ENCODE data around the gene USP34.
"Not testable (repeated sequence)": the region's sequence is repeated elsewhere in the genome, so short reads cannot be mapped to it uniquely, and the experiment has no call there.

The USP34 gene

GRCh38 chr2:61470122-61470951, 550 bp downstream of the USP34 start:
- Histone ChIP-seq H3K4me3 (ENCODE audit: insufficient read length, low read depth) (peak overlapping the region; percentile 63), H3K9ac (ENCODE audit: insufficient read length, low read depth) (peak overlapping the region; percentile 85), H3K4me1 (ENCODE audit: insufficient read depth, insufficient read length) (peaks cover 5% of the 10 kb centered on the region), H3K36me3 (ENCODE audit: insufficient read depth, insufficient read length, low read length) (peaks cover 15% of the 10 kb centered on the region), H3K27me3 (ENCODE audit: insufficient read depth, insufficient read length) (no peaks in the 10 kb centered on the region), H3K9me3 (ENCODE audit: insufficient read depth, low read length) (no peaks in the 10 kb centered on the region)
- TF ChIP-seq SUZ12 (IDR thresholded peaks at IDR 0.05; ENCODE audit: extremely low read depth, insufficient read depth, insufficient read length), result no peak
- no peak for TF ChIP-seq YY1 (IDR thresholded peaks at IDR 0.05; ENCODE audit: insufficient read depth, insufficient read length)
- no peak for TF ChIP-seq ZNF274 (IDR thresholded peaks at IDR 0.05; ENCODE audit: low read depth, low read length)
- DNase-seq (ENCODE audit: low read depth, low spot score), result no peak

- peaks cover 15% of the 10 kb centered on the region for H3K36me3 ChIP-seq (ENCODE audit: insufficient read depth, insufficient read length, low read length)
- H3K9me3 ChIP-seq (ENCODE audit: insufficient read depth, low read length), result no peaks in the 10 kb centered on the region
- H3K9ac ChIP-seq (ENCODE audit: insufficient read length, low read depth), result peak overlapping the region; percentile 85
- peaks cover 5% of the 10 kb centered on the region for H3K4me1 ChIP-seq (ENCODE audit: insufficient read depth, insufficient read length)
- H3K4me3 ChIP-seq (ENCODE audit: insufficient read length, low read depth), result peak overlapping the region; percentile 63
- H3K27me3 ChIP-seq (ENCODE audit: insufficient read depth, insufficient read length), result no peaks in the 10 kb centered on the region
- no peak for DNase-seq (ENCODE audit: low read depth, low spot score)
- TF ChIP-seq SUZ12 (IDR thresholded peaks at IDR 0.05; ENCODE audit: extremely low read depth, insufficient read depth, insufficient read length), result no peak
- TF ChIP-seq YY1 (IDR thresholded peaks at IDR 0.05; ENCODE audit: insufficient read depth, insufficient read length), result no peak
- TF ChIP-seq ZNF274 (IDR thresholded peaks at IDR 0.05; ENCODE audit: low read depth, low read length), result no peak
Measured at GRCh38 chr2:61469424-61470121, 1.3 kb downstream of the USP34 start.

- H3K9me3 ChIP-seq (ENCODE audit: insufficient read depth, low read length); H3K27me3 ChIP-seq (ENCODE audit: insufficient read depth, insufficient read length); H3K4me3 ChIP-seq (ENCODE audit: insufficient read length, low read depth); H3K9ac ChIP-seq (ENCODE audit: insufficient read length, low read depth); DNase-seq (ENCODE audit: low read depth, low spot score); H3K4me1 ChIP-seq (ENCODE audit: insufficient read depth, insufficient read length): not testable (repeated sequence)
- peaks cover 11% of the 10 kb centered on the region for H3K36me3 ChIP-seq (ENCODE audit: insufficient read depth, insufficient read length, low read length)
Measured at GRCh38 chr2:61468231-61468630, 2.7 kb downstream of the USP34 start.

- Histone ChIP-seq H3K4me1 (ENCODE audit: insufficient read depth, insufficient read length) (no peaks in the 10 kb centered on the region), H3K4me3 (ENCODE audit: insufficient read length, low read depth) (no peak overlapping the region)
Measured at GRCh38 chr2:61465045-61465444, 5.8 kb downstream of the USP34 start.

GRCh38 chr2:61463769-61464475, 7.0 kb downstream of the USP34 start:
- H3K9ac ChIP-seq (ENCODE audit: insufficient read length, low read depth), result no peak overlapping the region
- no peak overlapping the region for H3K4me3 ChIP-seq (ENCODE audit: insufficient read length, low read depth)
- TF ChIP-seq YY1 (IDR thresholded peaks at IDR 0.05; ENCODE audit: insufficient read depth, insufficient read length) (no peak), SUZ12 (IDR thresholded peaks at IDR 0.05; ENCODE audit: extremely low read depth, insufficient read depth, insufficient read length) (no peak), ZNF274 (IDR thresholded peaks at IDR 0.05; ENCODE audit: low read depth, low read length) (no peak)
- H3K9me3 ChIP-seq (ENCODE audit: insufficient read depth, low read length), result no peaks in the 10 kb centered on the region
- DNase-seq (ENCODE audit: low read depth, low spot score), result no peak
- H3K36me3 ChIP-seq (ENCODE audit: insufficient read depth, insufficient read length, low read length), result peaks cover 11% of the 10 kb centered on the region
- no peaks in the 10 kb centered on the region for H3K27me3 ChIP-seq (ENCODE audit: insufficient read depth, insufficient read length)
- no peaks in the 10 kb centered on the region for H3K4me1 ChIP-seq (ENCODE audit: insufficient read depth, insufficient read length)

More at GRCh38 chr2:61465045-61465444, 5.8 kb downstream of the USP34 start:
- Histone ChIP-seq H3K36me3 (ENCODE audit: insufficient read depth, insufficient read length, low read length) (peaks cover 11% of the 10 kb centered on the region), H3K27me3 (ENCODE audit: insufficient read depth, insufficient read length) (no peaks in the 10 kb centered on the region), H3K9me3 (ENCODE audit: insufficient read depth, low read length) (no peaks in the 10 kb centered on the region), H3K9ac (ENCODE audit: insufficient read length, low read depth) (no peak overlapping the region)
- DNase-seq (ENCODE audit: low read depth, low spot score), result no peak
- TF ChIP-seq SUZ12 (IDR thresholded peaks at IDR 0.05; ENCODE audit: extremely low read depth, insufficient read depth, insufficient read length), result no peak
- TF ChIP-seq YY1 (IDR thresholded peaks at IDR 0.05; ENCODE audit: insufficient read depth, insufficient read length), result no peak
- TF ChIP-seq ZNF274 (IDR thresholded peaks at IDR 0.05; ENCODE audit: low read depth, low read length), result no peak

GRCh38 chr2:61461404-61461803, 9.5 kb downstream of the USP34 start:
- no peak overlapping the region for H3K4me3 ChIP-seq (ENCODE audit: insufficient read length, low read depth)
- DNase-seq (ENCODE audit: low read depth, low spot score), result no peak
- H3K4me1 ChIP-seq (ENCODE audit: insufficient read depth, insufficient read length), result no peaks in the 10 kb centered on the region
- no peaks in the 10 kb centered on the region for H3K27me3 ChIP-seq (ENCODE audit: insufficient read depth, insufficient read length)
- H3K9me3 ChIP-seq (ENCODE audit: insufficient read depth, low read length), result no peaks in the 10 kb centered on the region
- H3K36me3 ChIP-seq (ENCODE audit: insufficient read depth, insufficient read length, low read length), result peaks cover 2% of the 10 kb centered on the region
- TF ChIP-seq SUZ12 (IDR thresholded peaks at IDR 0.05; ENCODE audit: extremely low read depth, insufficient read depth, insufficient read length) (no peak), ZNF274 (IDR thresholded peaks at IDR 0.05; ENCODE audit: low read depth, low read length) (no peak), YY1 (IDR thresholded peaks at IDR 0.05; ENCODE audit: insufficient read depth, insufficient read length) (no peak)
- H3K9ac ChIP-seq (ENCODE audit: insufficient read length, low read depth), result no peak overlapping the region

GRCh38 chr2:61460163-61460562, 10.7 kb downstream of the USP34 start:
- no peaks in the 10 kb centered on the region for H3K27me3 ChIP-seq (ENCODE audit: insufficient read depth, insufficient read length)
- no peak for TF ChIP-seq ZNF274 (IDR thresholded peaks at IDR 0.05; ENCODE audit: low read depth, low read length)
- no peak for TF ChIP-seq SUZ12 (IDR thresholded peaks at IDR 0.05; ENCODE audit: extremely low read depth, insufficient read depth, insufficient read length)
- no peak for TF ChIP-seq YY1 (IDR thresholded peaks at IDR 0.05; ENCODE audit: insufficient read depth, insufficient read length)
- H3K9me3 ChIP-seq (ENCODE audit: insufficient read depth, low read length), result no peaks in the 10 kb centered on the region
- DNase-seq (ENCODE audit: low read depth, low spot score), result no peak
- H3K36me3 ChIP-seq (ENCODE audit: insufficient read depth, insufficient read length, low read length), result peaks cover 4% of the 10 kb centered on the region
- no peaks in the 10 kb centered on the region for H3K4me1 ChIP-seq (ENCODE audit: insufficient read depth, insufficient read length)
- no peak overlapping the region for H3K4me3 ChIP-seq (ENCODE audit: insufficient read length, low read depth)
- H3K9ac ChIP-seq (ENCODE audit: insufficient read length, low read depth), result no peak overlapping the region

Data from NT2/D1 (cell line).